Measurements from ENCODE around the gene CLDN6. TPM values are rescaled to one million over a fixed set of nuclear protein-coding genes. Genes with fewer than 3 reads are reported as not detected.

The CLDN6 gene
- total and polyA plus RNA-seq, 2 of the 13 experiments (the other 11 are each of a cell fraction or from before 2014, with no cell fraction given): 5.9 to 7.6 TPM

DNA sequence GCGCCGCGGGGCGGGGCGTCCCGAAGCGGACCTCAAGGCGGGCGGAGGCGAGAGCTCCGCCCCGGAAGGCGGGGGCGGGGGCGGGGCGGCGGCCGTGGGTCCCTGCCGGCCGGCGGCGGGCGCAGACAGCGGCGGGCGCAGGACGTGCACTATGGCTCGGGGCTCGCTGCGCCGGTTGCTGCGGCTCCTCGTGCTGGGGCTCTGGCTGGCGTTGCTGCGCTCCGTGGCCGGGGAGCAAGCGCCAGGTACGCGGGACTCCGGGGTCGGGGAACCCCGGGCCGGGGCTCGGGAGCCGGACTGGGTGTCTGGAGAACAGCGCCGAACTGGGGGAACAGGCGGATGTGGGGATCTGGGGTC is 2.2 kb upstream of the CLDN6 start, which contains the start of gene TNFRSF12A (continued):
- 0 out of 2 replicates have a peak, but pooled peaks have one; percentile 13 for TF ChIP-seq MTF1 (CRISPR knock-in tag; IDR thresholded peaks at IDR 0.05)
- no peak for TF ChIP-seq SMAD1 (CRISPR knock-in tag; IDR thresholded peaks at IDR 0.05; ENCODE audit: borderline replicate concordance, low read depth)
- TF ChIP-seq SALL1 (CRISPR knock-in tag; IDR thresholded peaks at IDR 0.05): no peak
- TF ChIP-seq SRF (IDR thresholded peaks at IDR 0.05; ENCODE audit: low read depth, low read length): no peak
- peak; percentile 55; the same call in 1 of the 2 replicates for TF ChIP-seq SALL2 (CRISPR knock-in tag; IDR thresholded peaks at IDR 0.05)
- peak; percentile 91 for TF ChIP-seq RBFOX2 (IDR thresholded peaks at IDR 0.05; ENCODE audit: low read depth, low read length)
- TF ChIP-seq CEBPG (CRISPR knock-in tag; IDR thresholded peaks at IDR 0.05): no peak
- TF ChIP-seq ZNF430 (CRISPR knock-in tag; IDR thresholded peaks at IDR 0.05): 0 out of 2 replicates have a peak, but pooled peaks have one; percentile 13
- peak; percentile 13; the same call in 1 of the 2 replicates for TF ChIP-seq DR1 (CRISPR knock-in tag; IDR thresholded peaks at IDR 0.05)
- no peak for TF ChIP-seq AGO1 (IDR thresholded peaks at IDR 0.05; ENCODE audit: low read depth, low read length, poor library complexity, severe bottlenecking)
- TF ChIP-seq MYPOP (CRISPR knock-in tag; IDR thresholded peaks at IDR 0.05): 0 out of 2 replicates have a peak, but pooled peaks have one; percentile 36
- 0 out of 2 replicates have a peak, but pooled peaks have one; percentile 57 for TF ChIP-seq SMAD3 (CRISPR knock-in tag; IDR thresholded peaks at IDR 0.05)
- TF ChIP-seq RBAK (CRISPR knock-in tag; IDR thresholded peaks at IDR 0.05): no peak
- no peak for TF ChIP-seq ZNF772 (CRISPR knock-in tag; IDR thresholded peaks at IDR 0.05)
- 0 out of 2 replicates have a peak, but pooled peaks have one; percentile 30 for TF ChIP-seq ZNF331 (CRISPR knock-in tag; IDR thresholded peaks at IDR 0.05)
- TF ChIP-seq ZNF383 (CRISPR knock-in tag; IDR thresholded peaks at IDR 0.05; ENCODE audit: borderline replicate concordance): no peak; the same call in 1 of the 2 replicates
- TF ChIP-seq SAFB2 (CRISPR knock-in tag; IDR thresholded peaks at IDR 0.05; ENCODE audit: borderline replicate concordance, low read depth): 0 out of 2 replicates have a peak, but pooled peaks have one; percentile 0
- no peak for TF ChIP-seq MAF1 (CRISPR knock-in tag; IDR thresholded peaks at IDR 0.05; ENCODE audit: borderline replicate concordance)
- 0 out of 2 replicates have a peak, but pooled peaks have one; percentile 66 for TF ChIP-seq ZZZ3 (CRISPR knock-in tag; IDR thresholded peaks at IDR 0.05; ENCODE audit: borderline replicate concordance)
- TF ChIP-seq ZNF33B (CRISPR knock-in tag; IDR thresholded peaks at IDR 0.05): no peak
- TF ChIP-seq RFXAP (CRISPR knock-in tag; IDR thresholded peaks at IDR 0.05; ENCODE audit: borderline replicate concordance): peak; percentile 23; the same call in 1 of the 2 replicates
- TF ChIP-seq KLF6 (CRISPR knock-in tag; IDR thresholded peaks at IDR 0.05): peak; percentile 78
- TF ChIP-seq MED1 (CRISPR knock-in tag; IDR thresholded peaks at IDR 0.05): no peak
- no peak for TF ChIP-seq MED8 (CRISPR knock-in tag; IDR thresholded peaks at IDR 0.05; ENCODE audit: insufficient replicate concordance)
- no peak for TF ChIP-seq PCBP1 (IDR thresholded peaks at IDR 0.05; ENCODE audit: borderline replicate concordance, low read depth, low read length)
- no peak for TF ChIP-seq ARID2 (CRISPR knock-in tag; IDR thresholded peaks at IDR 0.05; ENCODE audit: borderline replicate concordance)
- TF ChIP-seq, protein P1, sequence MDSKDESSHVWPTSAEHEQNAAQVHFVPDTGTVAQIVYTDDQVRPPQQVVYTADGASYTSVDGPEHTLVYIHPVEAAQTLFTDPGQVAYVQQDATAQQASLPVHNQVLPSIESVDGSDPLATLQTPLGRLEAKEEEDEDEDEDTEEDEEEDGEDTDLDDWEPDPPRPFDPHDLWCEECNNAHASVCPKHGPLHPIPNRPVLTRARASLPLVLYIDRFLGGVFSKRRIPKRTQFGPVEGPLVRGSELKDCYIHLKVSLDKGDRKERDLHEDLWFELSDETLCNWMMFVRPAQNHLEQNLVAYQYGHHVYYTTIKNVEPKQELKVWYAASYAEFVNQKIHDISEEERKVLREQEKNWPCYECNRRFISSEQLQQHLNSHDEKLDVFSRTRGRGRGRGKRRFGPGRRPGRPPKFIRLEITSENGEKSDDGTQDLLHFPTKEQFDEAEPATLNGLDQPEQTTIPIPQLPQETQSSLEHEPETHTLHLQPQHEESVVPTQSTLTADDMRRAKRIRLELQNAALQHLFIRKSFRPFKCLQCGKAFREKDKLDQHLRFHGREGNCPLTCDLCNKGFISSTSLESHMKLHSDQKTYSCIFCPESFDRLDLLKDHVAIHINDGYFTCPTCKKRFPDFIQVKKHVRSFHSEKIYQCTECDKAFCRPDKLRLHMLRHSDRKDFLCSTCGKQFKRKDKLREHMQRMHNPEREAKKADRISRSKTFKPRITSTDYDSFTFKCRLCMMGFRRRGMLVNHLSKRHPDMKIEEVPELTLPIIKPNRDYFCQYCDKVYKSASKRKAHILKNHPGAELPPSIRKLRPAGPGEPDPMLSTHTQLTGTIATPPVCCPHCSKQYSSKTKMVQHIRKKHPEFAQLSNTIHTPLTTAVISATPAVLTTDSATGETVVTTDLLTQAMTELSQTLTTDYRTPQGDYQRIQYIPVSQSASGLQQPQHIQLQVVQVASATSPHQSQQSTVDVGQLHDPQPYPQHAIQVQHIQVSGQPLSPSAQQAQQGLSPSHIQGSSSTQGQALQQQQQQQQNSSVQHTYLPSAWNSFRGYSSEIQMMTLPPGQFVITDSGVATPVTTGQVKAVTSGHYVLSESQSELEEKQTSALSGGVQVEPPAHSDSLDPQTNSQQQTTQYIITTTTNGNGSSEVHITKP (CRISPR knock-in tag; IDR thresholded peaks at IDR 0.05; ENCODE audit: low read depth): no peak
